A549 (cell line): ENCODE data around the gene PDPR. TPM values are rescaled to one million over a fixed set of nuclear protein-coding genes. Genes with fewer than 3 reads are reported as not detected.
"Not testable (repeated sequence)": the region's sequence is repeated elsewhere in the genome, so short reads cannot be mapped to it uniquely, and the experiment has no call there.

ENCODE experiments used
- ATAC-seq, 2 experiments: fragments of 200-7000 bp in 1 of 2; fragments of >200 bp in 1 of 2; cut with Nextera tagmentation in 1 of 2; cut with Tn5 transposase in 1 of 2; 3 replicates each; pipeline versions ENCODE4 v1.8.0 to v1.9.1; 2018 to 2020; ENCODE audit warnings: mild to moderate bottlenecking in 1 of 2, moderate library complexity in 1 of 2
- CTCF ChIA-PET: fragments of 300-600 bp; sonication (Branson Sonifier 250); formaldehyde crosslinking; extraction: SDS; loops from one replicate; lab custom pipeline; 2021; ENCODE audit warnings: antibody characterized with exemption, inconsistent platforms; lab: Yijun Ruan, JAX
- POLR2A ChIA-PET: fragments of 350-600 bp; formaldehyde crosslinking; extraction: SDS; loops from one replicate; lab custom pipeline; 2021; ENCODE audit warnings: antibody characterized with exemption, inconsistent platforms; lab: Yijun Ruan, JAX
- DNase-seq, 2 experiments: peaks; one replicate each; pipeline versions ENCODE4 v3.0.0 to v3.0.0-alpha.2; 2011 to 2016; ENCODE audit warnings: low read depth in 1 of 2, low spot score in 1 of 2
- FAIRE-seq: peaks from 2 replicates; lab custom pipeline; 2011; peaks lifted over from hg19 to GRCh38; lab: Jason Lieb, UNC
- H3K27ac ChIP-seq, 2 experiments: fragments of >200 bp; sonication (Bioruptor Twin); formaldehyde crosslinking; 3 replicates each; pipeline ENCODE4 v1.5.1; 2016 to 2017
- H3K4me1 ChIP-seq: fragments of >200 bp; sonication (Bioruptor Twin); formaldehyde crosslinking; 3 replicates; pipeline ENCODE4 v1.6.1; 2016
- H3K4me2 ChIP-seq: fragments of >200 bp; sonication (Bioruptor Twin); formaldehyde crosslinking; 3 replicates; pipeline ENCODE4 v1.6.1; 2016
- H3K4me3 ChIP-seq: fragments of >200 bp; sonication (Bioruptor Twin); formaldehyde crosslinking; 3 replicates; pipeline ENCODE4 v1.5.1; 2016
- H3K9me3 ChIP-seq: fragments of >200 bp; sonication (Bioruptor Twin); formaldehyde crosslinking; 3 replicates; pipeline ENCODE4 v1.6.1; 2016
- BCL3 ChIP-seq: fragments of >200 bp; sonication (Bioruptor Twin); formaldehyde crosslinking; IDR thresholded peaks from 3 replicates; pipeline ENCODE4 v1.6.1; 2016
- ELK1 ChIP-seq: fragments of 150-350 bp; IDR thresholded peaks from 2 replicates; pipeline ENCODE4 v1.6.1; 2014; ENCODE audit warnings: low read depth, mild to moderate bottlenecking, low read length
- ESRRA ChIP-seq: fragments of 150-350 bp; IDR thresholded peaks from 2 replicates; pipeline ENCODE4 v1.6.1; 2014; ENCODE audit warnings: mild to moderate bottlenecking, low read length, borderline replicate concordance
- FOSB ChIP-seq: fragments of 250-450 bp; sonication (Bioruptor Pico); IDR thresholded peaks from 2 replicates; pipeline ENCODE4 v1.5.0; 2020; ENCODE audit warnings: mild to moderate bottlenecking, moderate library complexity
- FOSL2 ChIP-seq, 2 experiments: fragments of 450-650 bp in 1 of 2; fragments of >200 bp in 1 of 2; sonication (Bioruptor Twin) in 1 of 2; formaldehyde crosslinking; IDR thresholded peaks; 2 replicates each; pipeline versions ENCODE4 v1.5.0 to v1.6.1; 2016 to 2020; ENCODE audit warnings: mild to moderate bottlenecking in 1 of 2, moderate library complexity in 1 of 2
- GATA3 ChIP-seq: IDR thresholded peaks from 2 replicates; pipeline ENCODE4 v1.6.1; 2012; ENCODE audit warnings: borderline replicate concordance
- HES2 ChIP-seq: fragments of >200 bp; sonication (Bioruptor Twin); formaldehyde crosslinking; IDR thresholded peaks from 2 replicates; pipeline ENCODE4 v1.6.1; 2016
- HEYL ChIP-seq: fragments of 250-450 bp; sonication (Bioruptor Pico); IDR thresholded peaks from 2 replicates; pipeline ENCODE4 v1.8.0; 2021; ENCODE audit warnings: mild to moderate bottlenecking, moderate library complexity
- HOXA7 ChIP-seq: fragments of 250-450 bp; sonication (Bioruptor Pico); IDR thresholded peaks from 2 replicates; pipeline ENCODE4 v1.5.0; 2020; ENCODE audit warnings: mild to moderate bottlenecking, moderate library complexity
- HOXB13 ChIP-seq: fragments of 250-450 bp; sonication (Bioruptor Pico); IDR thresholded peaks from 2 replicates; pipeline ENCODE4 v1.5.0; 2020; ENCODE audit warnings: low read depth, mild to moderate bottlenecking, moderate library complexity
- HOXB5 ChIP-seq: fragments of 250-450 bp; sonication (Bioruptor Pico); IDR thresholded peaks from 2 replicates; pipeline ENCODE4 v1.5.0; 2020; ENCODE audit warnings: mild to moderate bottlenecking, moderate library complexity
- JUN ChIP-seq, 2 experiments: fragments of >200 bp; sonication (Bioruptor Twin); formaldehyde crosslinking; IDR thresholded peaks; 2 replicates in 1 of 2; 3 replicates in 1 of 2; pipeline ENCODE4 v1.6.1; 2016 to 2017
- JUNB ChIP-seq: fragments of >200 bp; sonication (Bioruptor Twin); formaldehyde crosslinking; IDR thresholded peaks from 2 replicates; pipeline ENCODE4 v1.6.1; 2016
- KDM1A ChIP-seq: fragments of 200-600 bp; sonication (generic); IDR thresholded peaks from 2 replicates; pipeline ENCODE4 v1.6.1; 2016; ENCODE audit warnings: low read depth, mild to moderate bottlenecking
- KDM5A ChIP-seq: fragments of 200-600 bp; sonication (generic); IDR thresholded peaks from 2 replicates; pipeline ENCODE4 v1.6.1; 2016; ENCODE audit warnings: antibody characterized with exemption, mild to moderate bottlenecking
- MAFK ChIP-seq: fragments of 450-650 bp; IDR thresholded peaks from 2 replicates; pipeline ENCODE4 v1.6.1; 2014; ENCODE audit not compliant: partially characterized antibody
- NFE2L2 ChIP-seq: fragments of 150-350 bp; conservative IDR thresholded peaks from 2 replicates; pipeline ENCODE4 v1.6.1; 2014; ENCODE audit warnings: low read length
- NR3C1 ChIP-seq: fragments of >200 bp; sonication (Bioruptor Twin); formaldehyde crosslinking; IDR thresholded peaks from 3 replicates; pipeline ENCODE4 v1.6.1; 2017
- POLR2AphosphoS2 ChIP-seq: conservative IDR thresholded peaks from 2 replicates; pipeline ENCODE4 v1.6.1; 2012; ENCODE audit warnings: low read length, improper control_type of control experiment, inconsistent platforms
- RAD21 ChIP-seq, 2 experiments: fragments of >200 bp in 1 of 2; sonication (Bioruptor Twin) in 1 of 2; formaldehyde crosslinking in 1 of 2; IDR thresholded peaks in 1 of 2; conservative IDR thresholded peaks in 1 of 2; 2 replicates in 1 of 2; 3 replicates in 1 of 2; pipeline ENCODE4 v1.6.1; 2012 to 2018; ENCODE audit warnings: inconsistent platforms in 1 of 2
- RFX5 ChIP-seq: fragments of 450-650 bp; IDR thresholded peaks from 2 replicates; pipeline ENCODE4 v1.7.1; 2014; ENCODE audit warnings: antibody characterized with exemption, mild to moderate bottlenecking, moderate library complexity
- RNF2 ChIP-seq: fragments of 200-600 bp; sonication (generic); IDR thresholded peaks from 2 replicates; pipeline ENCODE4 v1.6.1; 2016; ENCODE audit warnings: low read depth, mild to moderate bottlenecking, antibody characterized with exemption, moderate library complexity, borderline replicate concordance
- SREBF2 ChIP-seq: fragments of 450-650 bp; IDR thresholded peaks from 2 replicates; pipeline ENCODE4 v1.6.1; 2014; ENCODE audit warnings: mild to moderate bottlenecking, moderate library complexity
- TFCP2L1 ChIP-seq: fragments of 250-450 bp; sonication (Bioruptor Pico); IDR thresholded peaks from 2 replicates; pipeline ENCODE4 v1.5.0; 2021; ENCODE audit warnings: mild to moderate bottlenecking
- ZC3H11A ChIP-seq: fragments of 450-650 bp; IDR thresholded peaks from 2 replicates; pipeline ENCODE4 v1.6.1; 2014; ENCODE audit warnings: antibody characterized with exemption, mild to moderate bottlenecking
- ZNF302 ChIP-seq: fragments of 250-450 bp; sonication (Bioruptor Pico); IDR thresholded peaks from 2 replicates; pipeline ENCODE4 v1.9.0; 2021; ENCODE audit warnings: inconsistent platforms, mild to moderate bottlenecking, moderate library complexity
- ZSCAN20 ChIP-seq: fragments of 250-450 bp; sonication (Bioruptor Pico); IDR thresholded peaks from 2 replicates; pipeline ENCODE4 v1.8.0; 2022; ENCODE audit warnings: mild to moderate bottlenecking, moderate library complexity
- WGBS: methylation state at CpG from one replicate; pipeline ENCODE4 v1.1.6; 2017; ENCODE audit errors: missing lambda C conversion rate; 5-methylcytosine and 5-hydroxymethylcytosine counted together
- polyA plus RNA-seq, 4 experiments: library from polyadenylated mRNA; depleted of rRNA in 3 of 4; stranded (reverse); fragments of >200 nt; fragmentation: RNase III in 1 of 4; extraction: RNeasy Plus Mini Kit Qiagen cat#74134 plus additional on column Dnase treatment in 1 of 4; gene quantifications; 2 replicates in 3 of 4; 3 replicates in 1 of 4; pipeline ENCODE4 v1.2.3, GENCODE V29; 2011 to 2017
- TF ChIP-seq, protein P1 (sequence below): fragments of 250-450 bp; sonication (Bioruptor Pico); IDR thresholded peaks from 2 replicates; pipeline ENCODE4 v1.5.0; 2021; ENCODE audit warnings: mild to moderate bottlenecking, moderate library complexity, borderline replicate concordance
- TF ChIP-seq, protein P2 (sequence below): IDR thresholded peaks from 2 replicates; pipeline ENCODE4 v1.6.1; 2012

PDPR gene
- polyA plus RNA-seq, 2 of the 4 experiments (the other 2 are of a cell fraction): 13.7 to 25.6 TPM

GRCh38 chr16:70154736-70155135, 40.6 kb downstream of the PDPR start:
- POLR2A ChIA-PET, DNase-seq, H3K9me3 ChIP-seq, H3K27ac ChIP-seq, ATAC-seq, H3K4me1 ChIP-seq, H3K4me3 ChIP-seq, FAIRE-seq, H3K4me2 ChIP-seq: not testable (repeated sequence)
- CTCF ChIA-PET: interaction anchor here (1.1 to 3.7 kb wide), 2 partner anchors 8 to 11 kb away, joined by 6 to 18 read pairs; no protein-coding TSS in a partner anchor
- 93% methylated on average over 10 of the region's 10 CpGs for WGBS

GRCh38 chr16:70156207-70156978, 42.3 kb downstream of the PDPR start:
- CTCF ChIA-PET: interaction anchor here (1.0 to 3.7 kb wide), 2 partner anchors 9 to 22 kb away, joined by 3 to 18 read pairs; no protein-coding TSS in a partner anchor
- WGBS: 92% methylated on average over 29 of the region's 29 CpGs
- POLR2A ChIA-PET: no interaction called here
- no peaks in the 10 kb centered on the region for H3K9me3 ChIP-seq
- DNase-seq (peak in 1 of 2 experiments; percentile 2), FAIRE-seq (no peak), ATAC-seq (no peak)
- no peak overlapping the region for H3K4me2 ChIP-seq
- no peak overlapping the region for H3K4me3 ChIP-seq
- TF ChIP-seq NFE2L2 (peak; percentile 66), BCL3 (no peak), RFX5 (no peak), NR3C1 (no peak), HES2 (no peak), SREBF2 (no peak), RNF2 (no peak), GATA3 (no peak), HOXA7 (CRISPR knock-in tag) (no peak), MAFK (peak; percentile 65), ZC3H11A (no peak)
- TF ChIP-seq, protein P1, sequence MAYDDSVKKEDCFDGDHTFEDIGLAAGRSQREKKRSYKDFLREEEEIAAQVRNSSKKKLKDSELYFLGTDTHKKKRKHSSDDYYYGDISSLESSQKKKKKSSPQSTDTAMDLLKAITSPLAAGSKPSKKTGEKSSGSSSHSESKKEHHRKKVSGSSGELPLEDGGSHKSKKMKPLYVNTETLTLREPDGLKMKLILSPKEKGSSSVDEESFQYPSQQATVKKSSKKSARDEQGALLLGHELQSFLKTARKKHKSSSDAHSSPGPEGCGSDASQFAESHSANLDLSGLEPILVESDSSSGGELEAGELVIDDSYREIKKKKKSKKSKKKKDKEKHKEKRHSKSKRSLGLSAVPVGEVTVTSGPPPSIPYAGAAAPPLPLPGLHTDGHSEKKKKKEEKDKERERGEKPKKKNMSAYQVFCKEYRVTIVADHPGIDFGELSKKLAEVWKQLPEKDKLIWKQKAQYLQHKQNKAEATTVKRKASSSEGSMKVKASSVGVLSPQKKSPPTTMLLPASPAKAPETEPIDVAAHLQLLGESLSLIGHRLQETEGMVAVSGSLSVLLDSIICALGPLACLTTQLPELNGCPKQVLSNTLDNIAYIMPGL (CRISPR knock-in tag): no peak
- TF ChIP-seq, protein P2, sequence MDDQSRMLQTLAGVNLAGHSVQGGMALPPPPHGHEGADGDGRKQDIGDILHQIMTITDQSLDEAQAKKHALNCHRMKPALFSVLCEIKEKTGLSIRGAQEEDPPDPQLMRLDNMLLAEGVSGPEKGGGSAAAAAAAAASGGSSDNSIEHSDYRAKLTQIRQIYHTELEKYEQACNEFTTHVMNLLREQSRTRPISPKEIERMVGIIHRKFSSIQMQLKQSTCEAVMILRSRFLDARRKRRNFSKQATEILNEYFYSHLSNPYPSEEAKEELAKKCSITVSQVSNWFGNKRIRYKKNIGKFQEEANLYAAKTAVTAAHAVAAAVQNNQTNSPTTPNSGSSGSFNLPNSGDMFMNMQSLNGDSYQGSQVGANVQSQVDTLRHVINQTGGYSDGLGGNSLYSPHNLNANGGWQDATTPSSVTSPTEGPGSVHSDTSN: no peak
- peaks cover 7% of the 10 kb centered on the region; the same call in 1 of the 3 replicates for H3K4me1 ChIP-seq
- 0 out of 6 replicates have a peak overlapping the region, but pooled peaks of 1 of the 2 experiments have one; percentile 1 for H3K27ac ChIP-seq

DNA sequence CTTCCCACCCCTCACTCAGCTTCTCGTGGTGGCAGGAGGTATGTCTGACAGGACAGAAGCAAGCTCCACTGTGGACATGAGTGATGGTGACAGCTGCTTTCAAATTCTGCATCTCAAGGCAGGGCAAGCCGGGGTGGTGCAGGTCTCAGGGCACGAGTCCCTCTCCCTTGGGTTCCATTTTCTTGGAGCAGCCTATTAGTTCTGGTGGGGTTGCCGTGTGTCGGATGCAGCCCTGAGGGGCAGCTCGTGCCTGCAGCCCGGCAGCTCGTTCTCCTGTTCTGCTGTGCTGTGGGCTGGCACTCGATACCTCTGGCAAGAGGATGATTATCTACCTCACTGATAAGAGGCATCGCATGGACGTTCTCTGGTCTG, 43.0 kb downstream of the PDPR start:
- H3K9me3 ChIP-seq: no peaks in the 10 kb centered on the region
- H3K27ac ChIP-seq: no peak overlapping the region
- ChIA-PET POLR2A (no interaction called here), CTCF (interaction anchor here (1.0 to 3.7 kb wide), 2 partner anchors 9 to 22 kb away, joined by 3 to 18 read pairs; no protein-coding TSS in a partner anchor)
- WGBS: 90% methylated on average over 11 of the region's 11 CpGs
- H3K4me2 ChIP-seq: no peak overlapping the region
- DNase-seq: no peak
- peaks cover 9% of the 10 kb centered on the region for H3K4me1 ChIP-seq
- ATAC-seq: no peak
- no peak for FAIRE-seq
- H3K4me3 ChIP-seq: no peak overlapping the region
- TF ChIP-seq RAD21 (conservative IDR thresholded peaks at IDR 0.05 in 1 of 2, IDR thresholded peaks at IDR 0.05 in 1 of 2): no peak
- TF ChIP-seq TFCP2L1 (CRISPR knock-in tag): no peak
- TF ChIP-seq HOXB5 (CRISPR knock-in tag): no peak
- TF ChIP-seq KDM5A: no peak
- TF ChIP-seq POLR2AphosphoS2: no peak
- no peak for TF ChIP-seq JUN (IDR thresholded peaks at IDR 0.05)
- no peak for TF ChIP-seq HOXA7 (CRISPR knock-in tag)
- no peak for TF ChIP-seq SREBF2
- TF ChIP-seq JUNB: no peak
- no peak for TF ChIP-seq HOXB13
- TF ChIP-seq KDM1A: no peak
- TF ChIP-seq FOSB (CRISPR knock-in tag): no peak
- TF ChIP-seq ZSCAN20 (CRISPR knock-in tag): no peak
- TF ChIP-seq ESRRA: no peak
- TF ChIP-seq ELK1: no peak
- TF ChIP-seq HEYL: no peak
- no peak for TF ChIP-seq ZNF302
- TF ChIP-seq FOSL2 (IDR thresholded peaks at IDR 0.05): no peak
- TF ChIP-seq FOSL2 (CRISPR knock-in tag; IDR thresholded peaks at IDR 0.05): no peak
